Neural cell (in vitro differentiated cells): Measurements from ENCODE around the gene TBC1D9B.

Experiments used
- CTCF ChIP-seq: fragments of 450-650 bp; IDR thresholded peaks from 2 replicates; pipeline ENCODE4 v1.5.1; 2014; ENCODE audit warnings: antibody characterized with exemption, mild to moderate bottlenecking, moderate library complexity; ENCODE audit not compliant: poor library complexity, severe bottlenecking
- EP300 ChIP-seq: fragments of 450-650 bp; conservative IDR thresholded peaks from 2 replicates; pipeline ENCODE4 v1.6.1; 2014; ENCODE audit warnings: antibody characterized with exemption, mild to moderate bottlenecking, moderate library complexity; ENCODE audit not compliant: poor library complexity, severe bottlenecking
- MXI1 ChIP-seq: fragments of 450-650 bp; conservative IDR thresholded peaks from 2 replicates; pipeline ENCODE4 v1.6.1; 2014; ENCODE audit warnings: antibody characterized with exemption, mild to moderate bottlenecking; ENCODE audit not compliant: poor library complexity, severe bottlenecking
- POLR2AphosphoS5 ChIP-seq: IDR thresholded peaks from 2 replicates; pipeline ENCODE4 v1.6.1; 2012
- REST ChIP-seq: IDR thresholded peaks from 2 replicates; pipeline ENCODE4 v1.6.1; 2012; ENCODE audit warnings: borderline replicate concordance
- SMC3 ChIP-seq: fragments of 450-650 bp; conservative IDR thresholded peaks from 2 replicates; pipeline ENCODE4 v1.6.1; 2014; ENCODE audit warnings: antibody characterized with exemption, mild to moderate bottlenecking, moderate library complexity; ENCODE audit not compliant: poor library complexity
- TAF1 ChIP-seq: IDR thresholded peaks from 2 replicates; pipeline ENCODE4 v1.6.1; 2012; ENCODE audit warnings: low read depth

- no peak for TF ChIP-seq SMC3
- no peak for TF ChIP-seq CTCF
- no peak for TF ChIP-seq REST
- TF ChIP-seq TAF1: no peak
- no peak for TF ChIP-seq MXI1
- no peak for TF ChIP-seq POLR2AphosphoS5
- no peak for TF ChIP-seq EP300
These were observed 53.3 kb downstream of the TBC1D9B start for GRCh38 chr5:179854356-179854755.
